Uterus (tissue), 2 donors: ENCODE measurements around the gene PRKN.

Source experiments
- POLR2A ChIP-seq, 2 donors: fragments of 450-650 bp; IDR thresholded peaks; one replicate each; pipeline ENCODE4 v1.6.1; 2016; ENCODE audit warnings: antibody characterized with exemption in 2 of 2, mild to moderate bottlenecking in 1 of 2, moderate library complexity in 1 of 2
- TF ChIP-seq, protein P1 (sequence below), 4 experiments: fragments of 200-600 bp in 2 of 4; fragments of 450-650 bp in 2 of 4; sonication (generic) in 2 of 4; IDR thresholded peaks; one replicate each; pipeline ENCODE4 v1.5.1; 2016 to 2019; ENCODE audit warnings: antibody characterized with exemption in 4 of 4, mild to moderate bottlenecking in 2 of 4, moderate library complexity in 1 of 4

DNA sequence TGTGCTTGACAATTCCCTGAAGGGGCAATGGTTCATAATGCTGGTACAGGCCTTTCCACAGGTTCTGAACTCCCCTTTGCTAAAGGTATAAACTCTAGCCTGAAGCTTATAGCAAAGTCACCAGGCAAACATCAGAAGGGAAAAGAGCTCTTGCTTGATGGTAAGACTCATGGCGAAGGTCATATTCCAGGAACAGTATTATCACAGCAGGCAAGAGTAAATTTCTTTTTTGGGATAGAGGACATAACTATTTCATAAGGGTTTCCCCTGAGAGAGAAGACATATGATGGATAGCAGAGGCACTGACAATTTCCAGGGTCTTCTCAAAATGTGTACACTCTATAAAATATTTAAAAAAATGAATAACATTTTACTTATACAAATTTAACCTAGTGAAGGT, 86.8 kb downstream of the PRKN start:
- TF ChIP-seq, protein P1, sequence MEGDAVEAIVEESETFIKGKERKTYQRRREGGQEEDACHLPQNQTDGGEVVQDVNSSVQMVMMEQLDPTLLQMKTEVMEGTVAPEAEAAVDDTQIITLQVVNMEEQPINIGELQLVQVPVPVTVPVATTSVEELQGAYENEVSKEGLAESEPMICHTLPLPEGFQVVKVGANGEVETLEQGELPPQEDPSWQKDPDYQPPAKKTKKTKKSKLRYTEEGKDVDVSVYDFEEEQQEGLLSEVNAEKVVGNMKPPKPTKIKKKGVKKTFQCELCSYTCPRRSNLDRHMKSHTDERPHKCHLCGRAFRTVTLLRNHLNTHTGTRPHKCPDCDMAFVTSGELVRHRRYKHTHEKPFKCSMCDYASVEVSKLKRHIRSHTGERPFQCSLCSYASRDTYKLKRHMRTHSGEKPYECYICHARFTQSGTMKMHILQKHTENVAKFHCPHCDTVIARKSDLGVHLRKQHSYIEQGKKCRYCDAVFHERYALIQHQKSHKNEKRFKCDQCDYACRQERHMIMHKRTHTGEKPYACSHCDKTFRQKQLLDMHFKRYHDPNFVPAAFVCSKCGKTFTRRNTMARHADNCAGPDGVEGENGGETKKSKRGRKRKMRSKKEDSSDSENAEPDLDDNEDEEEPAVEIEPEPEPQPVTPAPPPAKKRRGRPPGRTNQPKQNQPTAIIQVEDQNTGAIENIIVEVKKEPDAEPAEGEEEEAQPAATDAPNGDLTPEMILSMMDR (IDR thresholded peaks at IDR 0.05): no peak
- no peak for TF ChIP-seq POLR2A (IDR thresholded peaks at IDR 0.05)
